ENCODE data around the gene CBX2.
"Not testable (repeated sequence)": the region's sequence is repeated elsewhere in the genome, so short reads cannot be mapped to it uniquely, and the experiment has no call there.

Gene CBX2

DNA sequence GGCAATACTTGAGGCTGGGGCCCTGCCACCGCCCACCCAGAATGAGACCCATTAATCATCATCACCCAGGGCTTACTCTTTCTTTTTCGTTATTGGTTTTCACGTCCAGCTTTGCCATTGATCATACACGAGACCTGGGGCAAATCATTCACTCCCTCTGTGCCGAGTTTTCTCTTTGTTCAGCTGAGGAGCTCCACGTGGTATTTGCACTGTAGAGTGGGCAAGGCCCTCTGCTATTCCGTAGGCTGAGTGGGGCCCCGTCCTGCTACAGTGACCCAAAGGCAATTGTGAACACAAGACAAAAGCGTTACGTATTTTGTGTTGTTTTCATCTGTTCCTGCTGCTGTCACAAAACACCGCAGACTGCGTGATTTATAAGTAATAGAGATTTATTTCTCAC lies 23.6 kb upstream of the CBX2 start:
- no peaks in the 10 kb centered on the region for H3K4me1 ChIP-seq (ENCODE audit: control insufficient read depth, insufficient read depth, low read length)
- H3K4me3 ChIP-seq (ENCODE audit: low read length in 2 of 2) = no peak overlapping the region
- peaks cover 22 to 25% of the 10 kb centered on the region in 2 donors for H3K27me3 ChIP-seq (ENCODE audit: control insufficient read depth in 1 of 2, insufficient read depth in 2 of 2, low read length in 2 of 2)
- H3K27ac ChIP-seq (ENCODE audit: low read length) = no peak overlapping the region
- no peak overlapping the region for H3K9ac ChIP-seq (ENCODE audit: low read length in 2 of 2)
- no peaks in the 10 kb centered on the region for H3K9me3 ChIP-seq (ENCODE audit: control insufficient read depth in 2 of 2, low read length in 2 of 2)
- H3K36me3 ChIP-seq (ENCODE audit: control insufficient read depth in 2 of 2, insufficient read depth in 2 of 2, low read length in 2 of 2) = no peaks in the 10 kb centered on the region

DNA sequence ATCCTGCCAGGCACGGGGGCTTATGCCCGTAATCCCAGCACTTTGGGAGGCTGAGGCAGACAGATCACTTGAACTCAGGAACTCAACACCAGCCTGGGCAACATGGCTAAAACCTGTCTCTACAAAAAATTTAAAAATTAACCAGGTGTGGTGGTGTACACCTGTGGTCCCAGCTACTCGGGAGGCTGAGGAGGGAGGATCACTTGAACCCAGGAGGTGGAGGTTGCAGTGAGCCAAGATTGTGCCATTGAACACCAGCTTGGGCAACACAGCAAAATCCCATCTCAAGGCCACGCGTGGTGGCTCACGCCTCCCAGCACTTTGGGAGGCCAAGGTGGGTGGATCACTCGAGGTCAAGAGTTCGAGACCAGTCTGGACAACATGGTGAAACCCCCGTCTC lies 23.0 kb upstream of the CBX2 start:
- not testable (repeated sequence) for H3K4me1 ChIP-seq (ENCODE audit: control insufficient read depth, insufficient read depth, low read length); H3K36me3 ChIP-seq (ENCODE audit: control insufficient read depth in 2 of 2, insufficient read depth in 2 of 2, low read length in 2 of 2); H3K27ac ChIP-seq (ENCODE audit: low read length); H3K9me3 ChIP-seq (ENCODE audit: control insufficient read depth in 2 of 2, low read length in 2 of 2); H3K9ac ChIP-seq (ENCODE audit: low read length in 2 of 2); H3K4me3 ChIP-seq (ENCODE audit: low read length in 2 of 2)
- peaks cover 19 to 21% of the 10 kb centered on the region in 2 donors for H3K27me3 ChIP-seq (ENCODE audit: control insufficient read depth in 1 of 2, insufficient read depth in 2 of 2, low read length in 2 of 2)

DNA sequence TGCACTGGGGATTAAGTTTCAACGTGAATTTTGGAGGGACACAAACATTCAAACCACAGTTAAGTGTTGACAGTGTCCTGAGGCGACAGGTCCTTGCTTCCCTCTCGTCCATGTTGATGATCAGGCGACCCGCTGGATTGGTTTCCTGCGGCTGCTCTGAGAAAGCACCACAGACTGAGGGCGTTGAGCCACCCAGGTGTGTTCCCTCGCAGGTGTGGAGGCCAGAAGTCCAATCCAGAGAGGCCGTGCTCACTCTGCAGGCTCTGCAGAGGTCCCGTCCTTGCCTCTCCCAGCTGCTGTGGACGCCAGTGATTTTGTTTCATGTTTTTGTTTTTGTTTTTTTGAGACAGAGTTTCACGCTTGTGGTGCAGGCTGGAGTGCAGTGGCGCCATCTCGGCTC lies 22.4 kb upstream of the CBX2 start:
- Histone ChIP-seq H3K4me3 (ENCODE audit: low read length in 2 of 2) (no peak overlapping the region), H3K4me1 (ENCODE audit: control insufficient read depth, insufficient read depth, low read length) (no peaks in the 10 kb centered on the region), H3K9ac (ENCODE audit: low read length in 2 of 2) (no peak overlapping the region), H3K27me3 (ENCODE audit: control insufficient read depth in 1 of 2, insufficient read depth in 2 of 2, low read length in 2 of 2) (peaks cover 19% of the 10 kb centered on the region in 2 donors), H3K27ac (ENCODE audit: low read length) (no peak overlapping the region), H3K36me3 (ENCODE audit: control insufficient read depth in 2 of 2, insufficient read depth in 2 of 2, low read length in 2 of 2) (no peaks in the 10 kb centered on the region), H3K9me3 (ENCODE audit: control insufficient read depth in 2 of 2, low read length in 2 of 2) (no peaks in the 10 kb centered on the region)

DNA sequence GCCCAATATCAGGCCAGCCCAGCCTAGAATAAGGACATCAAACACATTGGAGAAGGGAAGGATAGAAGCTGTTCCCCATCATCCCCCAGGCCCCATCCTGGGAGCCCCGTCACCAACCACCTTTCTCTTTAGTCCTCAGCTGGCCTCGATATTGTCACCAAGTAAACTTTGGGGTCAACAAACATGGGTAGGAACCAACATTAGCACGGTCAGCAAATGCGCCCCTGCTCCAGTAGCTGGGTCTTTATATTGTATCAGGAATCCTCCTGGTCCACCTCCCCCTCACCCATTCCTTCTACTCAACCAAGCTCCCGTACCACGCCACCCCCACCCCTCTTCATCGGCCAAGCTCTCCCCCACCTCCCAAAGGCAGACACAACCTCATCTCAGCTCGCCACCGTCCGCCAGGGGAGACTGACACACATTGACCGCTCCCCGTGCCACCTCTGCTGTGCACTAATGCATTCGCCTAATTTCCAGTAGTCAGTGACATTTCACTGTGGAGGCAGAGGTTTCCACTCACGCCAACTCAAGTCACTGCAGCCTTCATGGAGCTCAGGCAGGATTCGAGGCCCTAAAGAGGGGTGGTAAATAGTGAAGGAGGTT lies 20.7 kb upstream of the CBX2 start:
- H3K27me3 ChIP-seq (ENCODE audit: control insufficient read depth in 1 of 2, insufficient read depth in 2 of 2, low read length in 2 of 2) = peaks cover 6 to 10% of the 10 kb centered on the region in 2 donors
- no peak overlapping the region for H3K4me3 ChIP-seq (ENCODE audit: low read length in 2 of 2)
- H3K27ac ChIP-seq (ENCODE audit: low read length) = no peak overlapping the region
- H3K36me3 ChIP-seq (ENCODE audit: control insufficient read depth in 2 of 2, insufficient read depth in 2 of 2, low read length in 2 of 2) = no peaks in the 10 kb centered on the region
- no peaks in the 10 kb centered on the region for H3K9me3 ChIP-seq (ENCODE audit: control insufficient read depth in 2 of 2, low read length in 2 of 2)
- H3K4me1 ChIP-seq (ENCODE audit: control insufficient read depth, insufficient read depth, low read length) = no peaks in the 10 kb centered on the region
- no peak overlapping the region for H3K9ac ChIP-seq (ENCODE audit: low read length in 2 of 2)

DNA sequence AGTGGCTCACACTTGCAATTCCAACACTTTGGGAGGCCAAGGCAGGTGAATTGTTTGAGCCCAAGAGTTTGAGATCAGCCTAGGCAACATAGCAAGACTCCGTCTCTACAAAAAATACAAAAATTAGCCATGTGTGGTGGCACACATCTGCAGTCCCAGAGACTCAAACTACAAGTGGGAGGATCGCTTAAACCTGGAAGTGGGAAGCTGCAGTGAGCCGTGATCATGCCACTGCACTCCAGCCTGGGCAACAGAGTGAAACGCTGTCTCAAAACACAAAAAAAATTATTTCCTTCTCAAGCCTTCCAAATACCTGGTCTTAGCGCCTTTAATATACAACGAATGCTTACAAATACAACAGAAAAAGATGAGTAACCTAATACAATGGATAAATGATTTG lies 19.7 kb upstream of the CBX2 start:
- Histone ChIP-seq H3K9me3 (ENCODE audit: control insufficient read depth in 2 of 2, low read length in 2 of 2) (no peaks in the 10 kb centered on the region), H3K9ac (ENCODE audit: low read length in 2 of 2) (no peak overlapping the region), H3K27me3 (ENCODE audit: control insufficient read depth in 1 of 2, insufficient read depth in 2 of 2, low read length in 2 of 2) (peaks cover 4 to 9% of the 10 kb centered on the region in 2 donors), H3K36me3 (ENCODE audit: control insufficient read depth in 2 of 2, insufficient read depth in 2 of 2, low read length in 2 of 2) (no peaks in the 10 kb centered on the region), H3K4me1 (ENCODE audit: control insufficient read depth, insufficient read depth, low read length) (no peaks in the 10 kb centered on the region), H3K27ac (ENCODE audit: low read length) (no peak overlapping the region), H3K4me3 (ENCODE audit: low read length in 2 of 2) (no peak overlapping the region)

DNA sequence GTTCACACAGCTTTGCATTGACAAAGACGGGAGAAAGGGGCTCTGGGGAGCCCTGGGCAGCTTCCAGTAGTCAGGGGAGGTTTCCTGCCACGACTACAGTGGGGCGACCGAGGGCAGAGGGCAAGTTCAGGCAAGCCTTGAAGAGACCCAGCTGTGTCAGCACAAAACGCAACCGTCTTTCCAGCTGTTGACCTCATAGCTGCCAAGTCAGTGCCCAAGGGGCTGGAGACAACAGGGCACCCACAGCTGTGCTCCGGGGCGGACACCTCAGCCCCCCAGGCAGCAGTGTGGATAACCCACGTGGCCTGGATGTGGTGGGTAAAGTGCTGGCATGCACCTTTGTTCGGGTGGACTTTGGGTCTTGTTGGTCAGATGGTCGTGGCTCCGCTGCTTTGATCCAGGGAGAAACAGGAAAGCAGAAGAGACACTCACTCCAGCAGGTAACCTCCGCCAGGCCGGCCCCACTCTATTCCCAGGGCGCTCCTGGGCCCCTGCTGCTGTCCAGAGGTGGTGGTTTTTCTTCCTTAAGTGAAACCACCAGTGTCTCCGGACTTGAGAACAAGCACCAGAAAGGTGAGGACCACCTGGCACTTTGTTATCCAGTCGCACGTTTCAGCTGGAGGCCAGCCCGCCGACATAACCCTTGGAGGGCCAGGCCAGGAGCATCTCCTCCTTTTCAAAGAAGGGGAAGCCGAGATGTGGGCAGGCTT lies 17.6 kb upstream of the CBX2 start:
- H3K9ac ChIP-seq (ENCODE audit: low read length in 2 of 2) = no peak overlapping the region
- H3K4me3 ChIP-seq (ENCODE audit: low read length in 2 of 2) = no peak overlapping the region
- H3K36me3 ChIP-seq (ENCODE audit: control insufficient read depth in 2 of 2, insufficient read depth in 2 of 2, low read length in 2 of 2) = no peaks in the 10 kb centered on the region
- no peaks in the 10 kb centered on the region for H3K4me1 ChIP-seq (ENCODE audit: control insufficient read depth, insufficient read depth, low read length)
- H3K27ac ChIP-seq (ENCODE audit: low read length) = no peak overlapping the region
- peaks cover 2 to 4% of the 10 kb centered on the region in 2 donors for H3K27me3 ChIP-seq (ENCODE audit: control insufficient read depth in 1 of 2, insufficient read depth in 2 of 2, low read length in 2 of 2)
- no peaks in the 10 kb centered on the region for H3K9me3 ChIP-seq (ENCODE audit: control insufficient read depth in 2 of 2, low read length in 2 of 2)

DNA sequence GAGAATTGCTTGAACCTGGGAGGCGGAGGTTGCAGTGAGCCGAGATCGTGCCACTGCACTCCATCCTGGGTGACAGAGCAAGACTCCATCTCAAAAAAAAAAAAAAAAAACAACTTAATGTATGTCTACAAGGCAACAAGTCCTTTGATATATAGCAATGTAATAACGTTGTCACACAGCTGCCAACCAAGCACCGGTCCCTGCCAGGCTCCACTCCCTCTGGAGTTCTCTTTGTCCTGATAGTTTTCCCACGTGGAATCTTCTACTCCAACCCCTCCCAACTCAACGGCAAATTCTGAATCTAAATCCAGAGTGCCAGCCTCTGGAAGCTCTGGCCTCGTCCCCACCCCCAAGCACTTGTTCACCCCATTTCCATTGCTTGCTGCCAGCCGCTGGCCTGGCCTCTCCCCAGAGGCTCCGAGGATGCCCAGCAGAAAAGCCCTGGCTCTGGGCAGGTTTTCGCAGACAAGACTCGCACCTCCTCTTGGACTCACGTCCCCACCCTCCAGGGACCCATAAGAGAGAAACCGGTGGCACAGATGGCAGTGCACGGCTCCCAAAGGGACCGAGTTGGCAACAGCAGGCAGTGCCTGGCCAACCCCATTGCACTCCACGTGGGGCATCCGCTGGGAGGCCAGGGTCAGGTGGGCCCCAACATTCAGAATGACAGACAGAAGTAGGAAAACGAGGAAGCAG lies 15.9 kb upstream of the CBX2 start:
- Histone ChIP-seq H3K9ac (ENCODE audit: low read length in 2 of 2) (no peak overlapping the region), H3K36me3 (ENCODE audit: control insufficient read depth in 2 of 2, insufficient read depth in 2 of 2, low read length in 2 of 2) (no peaks in the 10 kb centered on the region), H3K4me3 (ENCODE audit: low read length in 2 of 2) (no peak overlapping the region), H3K27me3 (ENCODE audit: control insufficient read depth in 1 of 2, insufficient read depth in 2 of 2, low read length in 2 of 2) (peaks cover 0 to 1% of the 10 kb centered on the region in 2 donors), H3K9me3 (ENCODE audit: control insufficient read depth in 2 of 2, low read length in 2 of 2) (no peaks in the 10 kb centered on the region), H3K27ac (ENCODE audit: low read length) (no peak overlapping the region), H3K4me1 (ENCODE audit: control insufficient read depth, insufficient read depth, low read length) (no peaks in the 10 kb centered on the region)

DNA sequence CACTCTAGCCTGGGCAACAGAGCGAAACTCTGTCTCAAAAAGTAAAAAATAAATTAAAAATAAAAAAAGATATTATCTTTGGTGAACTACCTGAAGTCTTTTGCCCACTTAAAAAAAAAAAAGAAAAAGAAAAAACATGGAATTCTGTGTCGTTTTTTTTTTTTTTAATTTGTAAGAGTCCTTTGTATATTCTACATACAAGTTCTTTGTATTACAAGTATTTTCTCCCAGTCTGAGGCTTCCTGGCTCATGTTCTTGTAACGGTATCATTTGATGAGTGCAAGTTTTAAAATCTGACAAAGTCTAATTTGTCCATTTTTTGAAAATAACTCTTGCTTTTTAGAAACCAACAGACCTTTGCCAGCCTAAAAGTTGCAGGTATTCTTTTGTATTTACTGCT lies 12.2 kb upstream of the CBX2 start:
- Histone ChIP-seq H3K4me3 (ENCODE audit: low read length in 2 of 2) (no peak overlapping the region), H3K9ac (ENCODE audit: low read length in 2 of 2) (no peak overlapping the region), H3K27me3 (ENCODE audit: control insufficient read depth in 1 of 2, insufficient read depth in 2 of 2, low read length in 2 of 2) (peaks cover 0 to 8% of the 10 kb centered on the region in 2 donors), H3K4me1 (ENCODE audit: control insufficient read depth, insufficient read depth, low read length) (no peaks in the 10 kb centered on the region), H3K36me3 (ENCODE audit: control insufficient read depth in 2 of 2, insufficient read depth in 2 of 2, low read length in 2 of 2) (no peaks in the 10 kb centered on the region), H3K27ac (ENCODE audit: low read length) (no peak overlapping the region), H3K9me3 (ENCODE audit: control insufficient read depth in 2 of 2, low read length in 2 of 2) (no peaks in the 10 kb centered on the region)

DNA sequence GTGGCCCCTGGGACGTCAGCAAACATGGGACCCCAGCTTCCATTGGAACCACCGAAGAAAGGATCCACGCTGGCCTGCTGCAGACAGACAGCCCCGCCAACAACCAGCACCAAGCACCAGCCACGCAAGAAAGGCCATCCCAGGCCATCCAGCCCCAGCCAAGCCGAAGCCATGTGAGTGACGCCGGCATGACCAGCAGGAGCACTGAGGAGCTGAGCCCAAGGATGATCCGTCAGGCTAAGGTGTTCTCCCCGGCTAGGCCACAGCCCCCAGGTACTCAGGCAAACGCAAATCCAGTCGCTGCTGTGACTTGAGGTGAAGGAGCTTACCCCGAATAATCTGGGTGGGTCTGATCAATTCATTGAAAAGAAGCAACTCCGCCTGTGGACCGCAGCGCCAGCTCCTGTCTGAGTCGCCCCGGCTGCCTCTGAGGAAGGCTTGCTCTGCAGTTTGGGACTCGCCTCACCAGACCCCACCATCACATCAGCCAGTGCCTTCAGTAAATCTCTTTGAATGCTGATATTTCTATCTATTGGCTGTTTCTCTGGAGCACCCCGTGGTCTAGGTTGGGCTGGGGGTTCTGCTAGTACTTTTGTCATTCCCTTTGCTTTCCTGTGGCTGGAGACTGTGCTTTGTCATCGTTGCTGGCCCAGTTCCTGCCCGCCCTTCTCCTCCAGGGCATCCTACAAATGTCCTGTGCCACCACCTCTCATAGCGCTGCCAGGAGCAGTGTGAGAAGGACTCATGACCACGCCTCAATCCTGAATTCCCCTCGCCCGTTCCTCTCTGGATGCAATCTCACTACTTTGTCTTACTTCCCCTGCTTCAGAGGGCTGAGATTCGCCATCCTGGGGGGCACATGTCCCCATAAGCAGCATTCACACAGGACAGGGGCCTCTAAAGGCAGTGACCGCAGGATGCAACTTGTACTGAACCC lies 8.1 kb upstream of the CBX2 start:
- Histone ChIP-seq H3K27ac (ENCODE audit: low read length) (no peak overlapping the region), H3K4me3 (ENCODE audit: low read length in 2 of 2) (no peak overlapping the region), H3K9me3 (ENCODE audit: control insufficient read depth in 2 of 2, low read length in 2 of 2) (no peaks in the 10 kb centered on the region), H3K4me1 (ENCODE audit: control insufficient read depth, insufficient read depth, low read length) (no peaks in the 10 kb centered on the region), H3K36me3 (ENCODE audit: control insufficient read depth in 2 of 2, insufficient read depth in 2 of 2, low read length in 2 of 2) (no peaks in the 10 kb centered on the region), H3K27me3 (ENCODE audit: control insufficient read depth in 1 of 2, insufficient read depth in 2 of 2, low read length in 2 of 2) (peaks cover 0 to 27% of the 10 kb centered on the region in 2 donors), H3K9ac (ENCODE audit: low read length in 2 of 2) (no peak overlapping the region)

DNA sequence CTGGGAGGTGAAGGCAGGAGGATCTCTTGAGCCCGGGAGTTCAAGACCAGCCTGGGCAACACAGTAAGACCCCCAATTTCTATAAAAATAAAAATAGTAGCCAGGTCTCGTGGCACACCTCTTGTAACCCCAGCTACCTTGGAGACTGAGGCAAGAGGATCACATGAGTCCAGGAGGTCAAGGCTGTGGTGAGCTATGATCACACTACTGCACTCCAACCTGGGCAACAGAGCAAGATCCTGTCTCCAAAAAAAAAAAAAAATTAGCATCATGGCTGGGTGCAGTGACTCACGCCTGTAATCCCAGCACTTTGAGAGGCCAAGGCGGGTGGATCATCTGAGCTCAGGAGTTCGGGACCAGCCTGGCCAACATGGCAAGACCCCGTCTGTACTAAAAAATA lies 6.7 kb upstream of the CBX2 start:
- H3K36me3 ChIP-seq (ENCODE audit: control insufficient read depth in 2 of 2, insufficient read depth in 2 of 2, low read length in 2 of 2) = no peaks in the 10 kb centered on the region
- H3K4me3 ChIP-seq (ENCODE audit: low read length in 2 of 2) = no peak overlapping the region
- H3K27me3 ChIP-seq (ENCODE audit: control insufficient read depth in 1 of 2, insufficient read depth in 2 of 2, low read length in 2 of 2) = peaks cover 13 to 40% of the 10 kb centered on the region in 2 donors
- no peak overlapping the region for H3K27ac ChIP-seq (ENCODE audit: low read length)
- H3K9ac ChIP-seq (ENCODE audit: low read length in 2 of 2) = no peak overlapping the region
- no peaks in the 10 kb centered on the region for H3K9me3 ChIP-seq (ENCODE audit: control insufficient read depth in 2 of 2, low read length in 2 of 2)
- H3K4me1 ChIP-seq (ENCODE audit: control insufficient read depth, insufficient read depth, low read length) = no peaks in the 10 kb centered on the region

All from stomach smooth muscle (tissue), 2 donors.